Epithelial cell of proximal tubule (primary cell): ENCODE results near the gene RANGAP1. TPM values are rescaled to one million over a fixed set of nuclear protein-coding genes. Genes with fewer than 3 reads are reported as not detected.

Experiments used
- DNase-seq: peaks from one replicate; pipeline ENCODE4 v3.0.0-alpha.2; 2011; ENCODE audit warnings: low read depth
- H3K4me3 ChIP-seq: 2 replicates; pipeline ENCODE4 v1.5.1; 2011; ENCODE audit warnings: low read depth, mild to moderate bottlenecking, low read length
- CTCF ChIP-seq: conservative IDR thresholded peaks from 2 replicates; pipeline ENCODE4 v1.5.1; 2012; ENCODE audit warnings: low read depth, mild to moderate bottlenecking, low read length
- total RNA-seq: library from RNA; depleted of rRNA; stranded (reverse); fragments of >200 nt; gene quantifications from 2 replicates; pipeline ENCODE4 v1.2.3, GENCODE V29; 2015

RANGAP1 gene
- total RNA-seq, 1 donor from 2014 or later, result 251 TPM

GRCh38 chr22:41237036-41237706 lies 48.8 kb downstream of the RANGAP1 start:
- H3K4me3 ChIP-seq, result peak overlapping the region; percentile 29
- no peak for TF ChIP-seq CTCF
- DNase-seq, result no peak

- no peak for TF ChIP-seq CTCF
- no peak for DNase-seq
- H3K4me3 ChIP-seq, result no peak overlapping the region
Measured at GRCh38 chr22:41234815-41235695, 50.9 kb downstream of the RANGAP1 start.

- H3K4me3 ChIP-seq, result no peak overlapping the region
- DNase-seq, result no peak
- TF ChIP-seq CTCF, result no peak
Measured at GRCh38 chr22:41231369-41231768, 54.6 kb downstream of the RANGAP1 start.

- no peak for TF ChIP-seq CTCF
- DNase-seq, result no peak
- H3K4me3 ChIP-seq, result no peak overlapping the region
Measured at GRCh38 chr22:41230401-41230785, 55.6 kb downstream of the RANGAP1 start.

GRCh38 chr22:41229730-41230400 lies 56.1 kb downstream of the RANGAP1 start:
- TF ChIP-seq CTCF, result no peak
- H3K4me3 ChIP-seq, result no peak overlapping the region
- no peak for DNase-seq

GRCh38 chr22:41229215-41229614 lies 56.8 kb downstream of the RANGAP1 start:
- DNase-seq, result no peak
- no peak overlapping the region for H3K4me3 ChIP-seq
- TF ChIP-seq CTCF, result no peak
